Activated effector memory CD4-positive, alpha-beta T cell treated with Interleukin-2 at 50 U/mL for 16 hours (primary cell): ENCODE data around the gene MTHFD1L.
"Not testable (repeated sequence)": the region's sequence is repeated elsewhere in the genome, so short reads cannot be mapped to it uniquely, and the experiment has no call there.

ENCODE experiments used
- DNase-seq: peaks from one replicate; pipeline ENCODE4 v3.0.0-alpha.2; 2020

MTHFD1L gene

DNA sequence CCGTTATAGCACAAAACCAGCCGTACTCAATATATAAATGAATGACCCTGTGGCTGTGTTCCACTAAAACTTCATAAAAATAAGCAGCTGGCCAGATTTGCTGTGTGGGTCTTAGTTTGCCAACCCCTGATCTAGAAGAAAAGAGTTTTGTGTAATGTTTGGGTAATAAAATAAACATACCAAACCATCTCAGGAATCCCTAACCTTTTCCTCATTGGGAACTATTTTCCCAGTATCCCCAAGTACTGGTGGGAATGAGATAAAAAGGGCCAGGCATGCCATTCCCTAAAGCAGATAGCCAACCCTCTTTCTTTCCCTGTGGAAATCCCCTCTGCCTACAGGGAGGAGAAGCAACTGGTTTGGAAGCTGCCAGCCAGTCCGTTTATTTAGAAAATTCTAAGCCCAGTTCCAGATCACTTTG, 205.1 kb downstream of the MTHFD1L start:
- no peak for DNase-seq

DNA sequence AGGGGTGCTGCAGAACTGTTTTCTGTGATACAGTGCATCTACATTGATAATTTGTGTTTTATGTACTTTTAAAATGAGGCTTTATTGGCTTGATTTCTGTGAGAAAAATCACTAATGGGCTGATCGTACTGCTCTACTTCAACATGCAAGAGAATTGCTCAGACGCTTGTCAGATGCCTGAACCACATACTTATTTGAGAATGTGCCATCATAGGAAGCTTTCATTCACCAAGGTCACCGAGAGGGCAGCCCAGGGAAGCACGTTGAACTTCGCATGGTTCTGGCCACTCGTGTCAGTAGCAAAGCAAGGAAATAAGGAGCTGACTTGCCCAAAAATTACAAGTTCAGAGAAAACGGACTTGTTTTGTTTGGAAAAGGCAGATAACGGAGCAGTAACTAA, 205.8 kb downstream of the MTHFD1L start:
- DNase-seq: no peak

DNA sequence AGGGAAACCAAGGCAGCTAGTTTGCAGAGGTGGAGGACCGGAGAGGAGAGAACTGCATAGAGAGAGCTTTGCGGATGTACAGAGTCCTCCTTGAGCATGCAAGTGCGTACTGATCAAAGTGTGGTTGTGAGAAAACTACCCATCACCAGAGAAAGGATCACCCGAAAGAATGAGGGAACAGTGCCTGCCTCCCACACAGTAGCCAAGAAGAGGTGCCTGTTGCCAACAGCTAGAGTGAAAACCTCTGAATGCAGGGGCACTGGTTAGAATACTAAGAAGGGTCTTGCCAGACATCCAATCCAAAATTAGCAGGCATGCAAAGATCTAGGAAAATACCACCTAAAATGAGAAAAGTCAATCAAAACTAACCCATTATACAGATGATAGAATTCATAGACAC, 207.6 kb downstream of the MTHFD1L start:
- DNase-seq: no peak

DNA sequence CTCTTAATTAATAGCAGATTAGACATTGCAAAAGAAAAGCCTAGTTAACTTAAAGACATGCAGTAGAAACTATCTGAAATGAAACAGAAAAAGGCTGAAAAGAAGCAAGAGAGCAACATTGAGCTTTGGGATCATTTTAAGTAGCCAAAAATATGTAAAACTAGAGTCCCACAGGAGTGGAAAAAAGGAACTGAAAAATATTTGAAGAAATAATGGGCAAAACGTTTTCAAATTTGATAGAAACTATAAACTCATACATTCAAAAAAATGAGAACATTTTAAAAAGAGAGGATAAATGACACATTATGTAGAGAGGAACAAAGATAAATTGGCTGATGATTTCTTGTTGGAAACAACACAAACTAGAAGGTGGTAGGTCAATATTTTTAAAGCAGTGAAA, 208.2 kb downstream of the MTHFD1L start:
- no peak for DNase-seq

DNA sequence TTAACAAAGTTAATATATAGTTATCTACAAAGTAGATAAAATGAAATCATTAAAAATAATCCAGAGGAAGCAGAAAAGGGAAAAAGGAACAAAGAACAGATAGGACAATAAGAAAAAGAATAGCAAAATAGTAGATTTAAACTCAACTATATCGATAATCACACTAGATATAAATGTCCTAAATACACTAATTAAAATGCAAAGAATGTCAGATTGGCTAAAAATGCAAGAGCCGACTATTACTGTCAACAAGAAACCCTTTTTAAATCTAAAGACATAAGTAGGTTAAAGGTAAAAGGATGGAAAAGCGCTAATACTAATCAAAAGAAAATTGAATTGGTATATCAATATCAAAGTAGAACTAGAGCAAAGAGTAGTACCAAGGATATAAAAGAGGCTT, 209.5 kb downstream of the MTHFD1L start:
- no peak for DNase-seq

DNA sequence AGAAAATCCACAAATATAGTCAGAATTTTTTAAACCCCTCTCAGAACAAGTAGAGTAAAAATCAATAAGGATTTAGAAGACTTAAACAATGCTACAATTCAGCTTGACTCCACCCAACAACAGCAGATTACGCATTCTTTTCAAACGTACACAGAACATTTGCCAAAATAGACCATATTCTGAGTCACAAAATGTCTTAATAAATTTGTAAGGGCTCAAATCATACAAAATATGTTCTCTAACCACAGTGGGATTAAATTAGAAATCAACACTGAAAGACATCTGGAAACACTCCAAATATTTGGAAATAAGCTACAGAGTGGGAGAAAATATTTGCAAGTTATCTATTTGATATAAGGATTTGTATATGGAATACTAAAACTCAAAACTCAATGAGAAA, 210.0 kb downstream of the MTHFD1L start:
- no peak for DNase-seq

DNA sequence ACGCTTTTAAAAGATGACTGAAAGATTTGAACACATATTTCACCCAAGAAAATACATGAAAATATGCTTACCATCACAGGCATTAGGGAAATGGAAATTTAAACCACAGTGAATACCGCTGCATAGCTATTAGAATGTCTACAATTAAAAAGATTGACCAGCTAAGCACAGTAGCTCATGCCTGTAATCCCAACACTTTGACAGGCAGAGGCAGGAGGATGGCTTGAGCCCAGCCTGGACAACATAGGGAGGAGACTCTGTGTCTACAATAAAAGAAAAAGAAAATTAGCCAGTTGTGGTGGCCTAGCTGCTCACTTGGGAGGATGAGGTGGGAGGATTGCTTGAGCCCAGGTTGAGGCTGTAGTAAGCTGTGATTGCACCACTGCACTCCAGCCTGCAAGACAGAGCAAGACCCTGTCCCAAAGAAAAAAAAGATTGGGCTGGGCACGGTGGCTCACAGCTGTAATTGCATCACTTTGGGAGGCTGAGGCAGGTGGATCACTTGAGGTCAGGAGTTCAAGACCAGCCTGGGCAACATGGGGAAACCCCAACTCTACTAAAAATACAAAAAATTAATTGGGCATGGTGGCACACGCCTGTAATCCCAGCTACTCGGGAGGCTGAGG, 210.5 kb downstream of the MTHFD1L start:
- no peak for DNase-seq

DNA sequence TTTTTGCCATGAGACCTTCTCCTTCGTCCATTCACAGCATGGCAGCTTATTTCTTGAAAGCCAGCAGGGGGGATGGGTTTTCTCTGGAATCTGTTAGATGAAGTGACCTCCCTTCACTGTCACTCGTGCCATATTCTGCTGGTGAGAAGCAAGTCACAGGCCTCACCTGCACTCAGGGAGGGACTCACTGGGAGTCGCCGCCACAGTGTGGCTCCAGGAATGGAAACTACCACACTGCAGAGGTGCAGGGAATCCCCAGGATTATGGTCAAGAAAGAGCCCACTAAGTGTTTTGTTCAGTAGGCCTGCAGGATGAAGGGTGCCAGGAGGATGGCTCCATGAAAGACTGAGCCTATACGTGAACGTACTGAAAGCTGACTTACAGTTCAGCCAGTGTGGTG, 213.2 kb downstream of the MTHFD1L start:
- no peak for DNase-seq

DNA sequence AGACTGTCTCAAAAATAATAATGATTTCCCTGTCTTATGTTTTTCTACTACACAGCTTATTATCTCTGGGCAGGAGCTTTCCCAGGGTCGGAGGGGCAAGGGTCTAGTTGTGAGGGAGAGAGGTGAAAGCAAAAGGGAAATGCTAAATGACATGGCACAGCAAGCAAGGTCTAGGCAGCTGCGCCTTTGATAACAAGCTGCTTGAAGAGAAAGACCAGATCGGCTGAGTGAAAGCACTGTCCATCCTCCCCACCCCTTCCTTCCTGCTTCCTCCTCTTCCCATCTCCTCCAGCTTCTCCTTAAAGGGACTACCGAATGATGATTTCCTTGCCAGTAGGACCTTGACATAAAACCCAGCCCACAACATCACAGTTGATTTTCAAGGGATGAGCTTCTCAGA, 216.2 kb downstream of the MTHFD1L start:
- no peak for DNase-seq

DNA sequence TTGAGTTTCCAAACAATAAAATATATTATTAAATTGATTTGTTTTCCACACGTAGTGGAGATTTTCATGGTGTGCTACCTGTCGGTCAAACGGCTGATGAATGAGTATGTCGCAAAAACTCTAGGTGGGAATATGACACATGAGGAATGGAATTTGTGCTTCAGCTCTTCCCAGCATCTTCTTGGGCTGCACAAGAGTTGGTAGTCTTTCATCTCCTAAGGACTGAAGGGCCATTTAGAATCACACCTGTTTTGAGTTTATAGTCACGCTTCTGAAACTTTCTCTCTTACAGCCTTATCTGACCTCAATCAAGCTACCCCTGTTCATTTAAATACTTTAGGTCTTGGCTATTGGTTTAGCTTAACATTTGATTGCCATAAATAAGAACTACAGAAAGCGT, 216.6 kb downstream of the MTHFD1L start:
- DNase-seq: no peak

DNA sequence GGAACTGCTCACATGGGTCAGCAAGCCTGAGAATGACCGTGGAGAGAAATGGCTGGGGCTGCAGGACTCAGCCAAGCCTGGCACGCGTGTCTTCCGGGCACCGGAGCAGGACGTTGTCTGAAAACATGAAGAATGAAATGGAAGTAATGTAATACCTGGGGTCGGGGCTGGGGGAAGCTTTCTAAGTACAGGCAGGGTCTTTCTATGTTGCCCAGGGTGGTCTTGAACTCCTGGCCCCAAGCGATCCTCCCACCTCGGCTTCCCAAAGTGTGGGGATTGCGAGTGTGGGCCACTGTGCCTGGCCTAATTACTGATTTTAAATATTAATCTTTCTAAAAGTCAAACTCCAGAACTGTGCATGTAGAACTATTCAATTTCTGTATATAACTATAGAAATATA, 218.8 kb downstream of the MTHFD1L start:
- no peak for DNase-seq

DNA sequence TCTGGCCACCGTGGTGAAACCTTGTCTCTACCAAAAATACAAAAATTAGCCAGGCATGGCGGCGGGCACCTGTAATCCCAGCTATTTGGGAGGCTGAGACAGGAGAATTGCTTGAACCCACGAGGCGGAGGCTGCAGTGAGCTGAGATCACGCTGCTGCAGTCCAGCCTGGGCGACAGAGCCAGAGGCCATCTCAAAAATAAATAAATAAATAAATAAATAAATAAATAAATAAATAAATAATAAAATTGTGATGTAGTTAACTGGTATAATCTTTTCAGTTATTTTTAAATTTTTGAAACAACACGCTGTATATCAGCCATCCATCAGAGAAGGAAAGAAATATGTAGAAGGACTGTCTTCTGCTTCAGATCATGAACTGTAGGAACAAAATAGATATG, 221.6 kb downstream of the MTHFD1L start:
- not testable (repeated sequence) for DNase-seq

DNA sequence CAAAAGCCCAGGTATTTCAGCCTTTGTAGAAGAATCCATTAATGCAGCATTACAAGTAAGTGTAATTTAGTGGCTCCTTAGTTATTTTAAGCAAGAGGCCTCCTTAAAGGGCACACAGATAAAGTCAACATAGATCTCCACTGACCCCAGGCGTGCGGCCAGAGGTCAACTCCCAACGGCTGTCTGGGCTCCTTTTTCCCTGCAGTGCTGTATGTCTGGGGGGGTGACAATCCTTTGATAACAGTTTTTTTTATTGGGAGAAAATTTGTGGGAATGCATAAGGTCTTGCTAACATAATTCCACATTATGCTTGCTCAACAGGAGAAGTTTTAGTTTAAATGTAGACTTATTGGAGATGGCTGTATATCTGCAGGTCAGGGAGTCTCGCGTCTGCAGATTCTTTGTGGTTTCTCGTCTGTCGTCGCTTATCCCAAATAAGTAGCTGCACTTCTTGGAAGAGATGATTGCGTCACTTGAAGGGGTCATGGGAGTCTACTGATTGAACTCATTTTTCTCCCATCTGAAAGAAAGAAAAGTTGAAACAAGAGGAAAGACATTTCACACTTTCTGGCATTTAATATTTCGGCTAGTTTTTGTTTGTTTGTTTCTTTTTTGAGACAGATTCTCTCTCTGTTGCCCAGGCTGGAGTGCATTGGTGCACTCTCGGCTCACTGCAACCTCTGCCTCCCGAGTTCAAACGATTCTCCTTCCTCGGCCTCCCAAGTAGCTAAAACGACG, 222.5 kb downstream of the MTHFD1L start:
- DNase-seq: no peak

DNA sequence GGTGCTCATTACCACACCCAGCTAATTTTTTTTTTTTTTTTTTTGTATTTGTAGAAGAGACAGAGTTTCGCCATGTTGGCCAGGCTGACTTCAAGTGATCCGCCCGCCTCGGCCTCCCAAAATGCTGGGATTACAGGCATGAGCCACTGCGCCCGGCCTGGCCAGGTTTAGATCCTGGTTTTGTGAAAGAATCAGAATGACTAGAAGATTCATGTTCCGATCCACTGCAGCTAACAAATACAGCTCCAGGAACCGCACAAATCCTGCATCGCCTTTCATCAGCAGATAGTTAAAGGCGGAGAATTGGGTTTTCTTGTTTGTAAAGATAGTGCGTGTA, 223.1 kb downstream of the MTHFD1L start:
- no peak for DNase-seq

DNA sequence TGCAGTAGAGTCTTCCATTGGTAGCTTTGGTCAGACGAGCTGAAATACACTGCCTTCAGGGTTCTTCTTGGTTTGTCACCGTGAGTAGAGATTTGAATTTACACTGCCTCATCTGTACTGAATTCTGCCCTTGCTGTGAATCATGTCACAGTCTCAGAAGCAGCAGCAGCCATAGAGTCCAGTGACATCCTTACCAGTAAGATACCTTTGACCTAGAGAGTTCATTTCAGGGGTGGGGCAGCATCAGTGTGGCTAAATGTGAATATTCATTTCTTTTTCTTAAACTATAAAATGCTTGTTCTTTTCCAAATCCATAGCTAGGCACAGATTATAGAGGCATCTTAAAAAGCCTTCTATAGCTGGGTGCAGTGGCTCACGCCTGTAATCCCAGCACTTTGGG, 223.5 kb downstream of the MTHFD1L start:
- no peak for DNase-seq

DNA sequence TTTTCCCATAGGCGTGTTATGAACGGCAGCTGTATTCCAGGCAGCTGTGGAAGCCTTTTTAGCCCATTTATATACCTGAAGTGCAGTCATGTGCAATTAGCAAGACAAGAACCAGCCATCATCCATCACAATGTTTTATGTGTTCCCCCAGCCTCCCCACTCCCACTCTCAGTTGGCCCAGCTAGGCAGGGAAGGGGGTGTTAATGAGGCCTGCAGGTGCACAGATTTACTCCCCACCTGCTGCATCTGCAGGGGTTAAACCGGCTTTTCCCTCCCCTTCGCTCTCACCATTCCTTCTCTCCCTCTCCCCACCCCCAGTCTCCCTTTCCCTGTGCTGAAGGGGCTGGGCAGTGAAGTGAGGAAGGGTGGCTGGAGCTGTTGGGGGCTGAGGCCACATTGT, 224.5 kb downstream of the MTHFD1L start:
- DNase-seq: no peak

DNA sequence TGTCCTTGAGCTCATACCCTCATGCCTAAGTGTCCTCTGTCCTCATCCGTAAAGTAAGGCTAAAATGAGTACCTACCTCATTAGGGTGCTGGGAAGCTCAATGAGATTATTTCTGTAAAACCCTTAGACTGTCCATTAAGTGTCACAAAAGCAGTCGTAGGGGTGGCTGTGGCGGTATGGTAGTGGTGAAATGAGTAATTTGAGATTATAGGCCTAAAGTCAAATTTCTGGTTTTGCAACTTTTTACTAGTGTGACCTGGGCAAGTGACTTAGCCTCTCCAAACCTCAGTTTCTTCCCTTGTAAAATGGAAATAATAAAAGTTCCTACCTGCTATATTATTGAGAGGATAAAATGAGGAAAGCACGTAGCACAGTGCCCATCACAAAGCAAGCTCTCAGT, 226.1 kb downstream of the MTHFD1L start:
- no peak for DNase-seq

DNA sequence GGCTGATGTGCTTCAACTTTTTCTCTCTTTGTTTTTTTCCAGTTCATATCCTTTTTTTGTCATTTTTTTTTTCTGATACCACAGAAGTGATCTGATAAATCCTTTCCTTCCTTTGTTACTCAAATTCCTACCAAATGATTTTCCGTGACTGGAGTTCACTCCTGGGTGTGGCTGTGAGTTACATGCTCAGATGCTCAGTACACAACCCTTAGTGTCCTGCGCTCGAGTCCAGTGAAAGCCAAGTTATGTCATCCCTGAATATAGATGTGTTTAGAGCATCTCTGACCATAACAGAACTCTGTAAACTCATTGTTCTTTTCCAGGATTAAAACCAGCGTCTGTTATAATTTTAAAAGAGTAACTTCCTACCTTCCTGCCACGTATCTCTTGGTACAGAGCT, 227.1 kb downstream of the MTHFD1L start:
- DNase-seq: no peak

DNA sequence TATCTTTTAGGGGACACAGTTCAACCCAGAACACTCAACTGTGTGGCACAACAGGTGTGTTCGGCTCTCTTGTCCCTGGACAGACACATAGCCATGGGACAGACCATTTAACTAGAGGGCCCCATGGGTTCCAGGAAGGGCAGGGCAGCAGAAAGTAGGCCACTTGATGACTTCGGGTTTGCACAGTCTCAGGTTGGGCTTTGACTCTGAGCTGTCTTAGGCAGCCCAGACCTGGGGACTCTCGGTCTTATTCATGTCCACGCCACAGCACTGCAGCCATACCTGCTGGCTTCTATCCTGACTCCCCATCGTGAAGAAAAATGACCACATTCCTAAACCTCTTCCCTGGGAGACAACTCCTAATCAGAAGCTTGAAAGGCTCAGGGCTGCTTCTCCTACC, 228.2 kb downstream of the MTHFD1L start:
- no peak for DNase-seq

DNA sequence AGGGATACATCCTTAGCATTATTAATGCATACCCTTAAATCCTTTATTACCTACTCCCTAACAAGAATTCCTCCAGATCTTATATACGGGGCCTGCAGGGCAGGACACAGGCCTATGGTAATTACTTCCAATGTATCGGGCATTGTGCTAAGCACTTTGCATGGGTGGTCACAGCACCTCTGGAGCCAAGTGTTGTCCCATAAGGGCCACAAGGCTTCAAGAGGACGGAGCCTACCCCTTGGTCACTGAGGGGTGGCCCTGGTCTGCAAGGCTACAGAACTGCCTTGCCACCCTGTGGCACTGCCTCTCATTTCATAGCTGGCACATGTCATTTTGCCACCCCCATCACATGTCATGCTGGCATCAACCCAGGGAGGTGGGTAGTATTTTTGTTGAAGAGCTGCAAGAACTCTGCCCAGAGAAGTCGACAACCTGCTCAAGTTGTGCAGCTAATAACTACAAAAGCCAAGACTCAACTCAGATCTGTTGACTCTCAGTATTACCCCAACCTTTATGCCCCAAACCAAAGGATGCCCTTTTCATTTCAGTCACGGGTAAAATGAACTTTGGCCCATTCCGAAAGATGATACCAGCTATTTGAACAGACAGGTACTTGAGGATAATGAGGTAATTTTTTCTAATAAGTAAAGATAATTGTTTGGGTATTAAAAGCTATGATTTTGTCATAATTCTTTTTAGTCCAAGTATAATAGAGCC, 230.2 kb downstream of the MTHFD1L start:
- no peak for DNase-seq

DNA sequence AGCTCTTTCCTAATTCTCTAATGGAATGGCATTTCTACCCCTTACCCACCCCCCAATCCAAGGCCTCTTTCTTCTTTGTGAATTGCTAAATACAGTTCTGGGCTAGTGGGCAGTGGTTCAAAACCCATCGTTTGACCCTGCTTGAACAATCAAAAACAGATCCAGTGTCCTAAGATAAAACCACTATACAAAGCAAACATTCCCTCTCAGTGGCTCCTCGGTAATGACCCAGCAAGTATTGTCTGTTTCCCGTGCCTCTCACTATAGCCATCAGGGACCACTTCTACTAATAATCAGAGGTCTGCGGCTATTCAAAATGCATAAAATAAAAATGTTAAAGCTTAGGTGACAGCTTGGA, 230.7 kb downstream of the MTHFD1L start:
- no peak for DNase-seq

DNA sequence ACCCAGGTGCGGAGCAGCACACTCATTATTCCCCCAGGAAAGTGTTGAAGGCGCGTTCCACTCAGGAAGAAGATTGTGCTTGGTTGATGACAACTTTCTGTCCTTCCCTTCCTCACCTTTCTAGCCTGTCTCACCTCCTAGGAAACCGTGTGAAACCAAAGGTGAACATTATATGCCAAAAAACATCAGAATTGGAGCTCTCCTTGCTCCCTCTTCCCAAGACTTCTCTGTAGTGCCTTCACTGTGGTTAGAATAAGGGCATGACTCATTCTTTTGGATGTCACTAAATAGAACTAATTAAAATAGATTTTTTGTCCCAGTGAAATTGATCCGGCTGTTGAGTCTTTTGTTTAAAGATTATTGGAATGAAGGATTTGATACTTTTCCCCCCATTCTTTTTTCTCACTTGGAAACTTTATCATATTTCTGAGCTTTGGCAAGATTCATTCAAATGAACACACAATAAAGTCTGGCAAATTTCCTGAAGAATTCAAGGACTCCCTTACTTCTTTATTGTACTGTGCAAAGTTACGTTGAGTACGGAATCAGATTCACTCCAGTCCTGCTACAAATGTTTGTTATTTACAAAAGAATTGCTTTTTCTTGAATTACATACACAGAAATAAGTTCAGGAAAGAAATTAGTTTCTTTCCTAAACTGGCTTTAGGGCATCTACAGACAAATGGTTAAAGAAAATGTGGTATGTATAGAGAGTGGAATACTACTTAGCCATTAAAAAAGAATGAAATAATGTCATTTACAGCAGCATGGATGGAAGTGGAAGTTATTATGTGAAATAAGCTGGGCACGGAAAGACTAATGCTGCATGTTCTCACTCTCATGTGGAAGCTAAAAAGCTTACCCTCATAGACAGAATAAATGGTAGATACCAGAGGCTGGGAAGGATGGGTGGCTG, 231.4 kb downstream of the MTHFD1L start:
- no peak for DNase-seq

DNA sequence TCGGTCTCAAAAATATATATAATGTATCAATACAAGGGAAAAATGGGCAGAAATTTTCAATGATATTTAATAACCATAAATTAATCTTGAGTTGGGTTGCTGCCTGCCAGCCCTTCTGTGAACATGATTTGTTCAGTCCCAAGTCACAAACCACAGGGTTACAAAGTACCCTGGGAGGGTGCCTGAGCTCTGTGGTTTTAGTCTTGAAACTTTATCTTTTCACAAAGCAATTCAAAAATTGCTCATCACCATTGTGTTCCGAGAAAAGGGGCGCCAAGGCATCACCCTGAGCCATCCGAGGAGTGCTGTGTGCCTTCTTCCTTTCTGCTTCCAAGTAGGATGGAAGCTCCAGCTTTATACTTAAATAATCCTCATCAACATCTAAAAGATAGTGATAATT, 232.7 kb downstream of the MTHFD1L start:
- no peak for DNase-seq

DNA sequence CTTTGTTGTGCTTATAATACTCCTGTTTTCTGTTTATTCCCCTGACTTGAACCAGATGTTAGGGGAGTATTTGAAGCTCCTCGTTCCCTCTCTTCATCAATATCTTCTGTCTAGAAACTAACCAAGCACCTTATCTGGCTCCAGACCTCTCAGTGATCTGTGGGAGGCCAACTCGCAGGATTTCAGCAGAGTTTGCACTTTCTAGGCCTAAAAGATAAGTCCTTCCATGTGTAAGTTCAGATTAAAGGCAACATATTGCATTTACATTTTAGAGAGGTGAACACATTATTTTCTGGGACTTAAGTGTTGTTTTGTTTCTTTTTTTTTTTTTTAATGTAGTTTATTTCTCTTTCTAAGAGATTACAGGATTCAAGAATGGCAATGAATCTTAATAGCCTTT, 234.8 kb downstream of the MTHFD1L start:
- DNase-seq: no peak
